Thoracic aorta (tissue), 2 donors: ENCODE data around the gene GPR3. TPM values are rescaled to one million over a fixed set of nuclear protein-coding genes. Genes with fewer than 3 reads are reported as not detected.

Source experiments
- ATAC-seq: fragments of 150-250 bp; one replicate; pipeline ENCODE4 v1.8.0; 2017; ENCODE audit warnings: low read depth; ENCODE audit not compliant: insufficient number of reproducible peaks, low FRiP score
- DNase-seq: peaks from one replicate; pipeline ENCODE4 v3.0.0-alpha.2; 2020; ENCODE audit warnings: low spot score
- H3K27ac ChIP-seq, 2 donors: fragments of 200-600 bp; sonication (generic); 1 replicate in 1 of 2; 2 replicates in 1 of 2; pipeline ENCODE4 v1.5.1; 2016; ENCODE audit warnings: mild to moderate bottlenecking in 2 of 2, moderate library complexity in 2 of 2
- H3K27me3 ChIP-seq: fragments of 200-600 bp; sonication (generic); replicated peaks from 2 replicates; pipeline ENCODE4 v1.6.0; 2016; ENCODE audit warnings: mild to moderate bottlenecking; ENCODE audit not compliant: insufficient read depth
- H3K36me3 ChIP-seq: fragments of 200-600 bp; sonication (generic); one replicate; pipeline ENCODE4 v1.5.1; 2016
- H3K4me1 ChIP-seq, 2 donors: fragments of 200-600 bp; sonication (generic); 1 replicate in 1 of 2; 2 replicates in 1 of 2; pipeline versions ENCODE4 v1.5.1 to v1.6.0; 2016; ENCODE audit warnings: low read depth in 2 of 2, mild to moderate bottlenecking in 1 of 2; ENCODE audit not compliant: control insufficient read depth in 1 of 2
- H3K4me3 ChIP-seq: fragments of 200-600 bp; sonication (generic); 2 replicates; pipeline ENCODE4 v1.5.1; 2016; ENCODE audit warnings: mild to moderate bottlenecking
- H3K9me3 ChIP-seq: fragments of 200-600 bp; sonication (generic); 2 replicates; pipeline ENCODE4 v1.5.1; 2016
- total RNA-seq, 2 donors: library from RNA; depleted of rRNA; stranded (reverse); fragments of >200 nt; gene quantifications; one replicate each; pipeline versions ENCODE4 v1.1.0 to v1.2.3, GENCODE V29; 2016
- TF ChIP-seq, protein P1 (sequence below): fragments of 200-600 bp; sonication (generic); IDR thresholded peaks from one replicate; pipeline ENCODE4 v1.5.1; 2019; ENCODE audit warnings: antibody characterized with exemption

Gene GPR3
- total RNA-seq, 2 donors from 2014 or later, result not detected

DNA sequence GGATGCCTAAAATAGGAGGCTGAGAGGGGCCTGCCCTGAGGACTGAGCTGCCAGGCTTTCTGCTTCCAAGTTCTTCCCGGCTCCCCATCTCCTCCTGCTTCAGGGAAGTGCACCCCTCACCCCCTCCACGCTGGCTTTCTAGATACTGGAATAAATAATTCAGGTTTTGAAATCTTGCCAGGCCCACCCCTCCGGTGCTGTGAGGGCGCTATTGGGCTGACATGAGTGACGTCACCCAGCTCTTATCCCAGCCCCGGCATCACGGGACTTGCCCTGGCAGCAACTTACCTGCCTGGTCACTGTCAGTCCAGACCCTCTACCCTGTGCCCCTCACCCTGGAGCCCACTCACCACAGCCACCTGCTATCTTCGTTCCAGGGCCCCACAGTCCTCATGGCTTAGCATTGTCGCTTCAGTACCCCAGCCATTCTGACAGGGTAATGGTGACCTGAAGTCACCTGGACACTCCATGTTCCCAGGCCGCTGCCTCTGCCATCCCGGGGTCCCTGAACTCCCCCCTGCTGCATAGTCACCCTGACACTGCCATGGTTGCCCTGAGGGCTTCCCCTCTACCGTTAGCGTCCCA lies 819 bp upstream of the GPR3 start:
- Histone ChIP-seq H3K27me3 (no peaks in the 10 kb centered on the region), H3K9me3 (no peaks in the 10 kb centered on the region), H3K36me3 (no peaks in the 10 kb centered on the region), H3K4me1 (peaks cover 11 to 25% of the 10 kb centered on the region in 2 donors), H3K4me3 (peak overlapping the region; percentile 77), H3K27ac (no peak overlapping the region)
- TF ChIP-seq, protein P1, sequence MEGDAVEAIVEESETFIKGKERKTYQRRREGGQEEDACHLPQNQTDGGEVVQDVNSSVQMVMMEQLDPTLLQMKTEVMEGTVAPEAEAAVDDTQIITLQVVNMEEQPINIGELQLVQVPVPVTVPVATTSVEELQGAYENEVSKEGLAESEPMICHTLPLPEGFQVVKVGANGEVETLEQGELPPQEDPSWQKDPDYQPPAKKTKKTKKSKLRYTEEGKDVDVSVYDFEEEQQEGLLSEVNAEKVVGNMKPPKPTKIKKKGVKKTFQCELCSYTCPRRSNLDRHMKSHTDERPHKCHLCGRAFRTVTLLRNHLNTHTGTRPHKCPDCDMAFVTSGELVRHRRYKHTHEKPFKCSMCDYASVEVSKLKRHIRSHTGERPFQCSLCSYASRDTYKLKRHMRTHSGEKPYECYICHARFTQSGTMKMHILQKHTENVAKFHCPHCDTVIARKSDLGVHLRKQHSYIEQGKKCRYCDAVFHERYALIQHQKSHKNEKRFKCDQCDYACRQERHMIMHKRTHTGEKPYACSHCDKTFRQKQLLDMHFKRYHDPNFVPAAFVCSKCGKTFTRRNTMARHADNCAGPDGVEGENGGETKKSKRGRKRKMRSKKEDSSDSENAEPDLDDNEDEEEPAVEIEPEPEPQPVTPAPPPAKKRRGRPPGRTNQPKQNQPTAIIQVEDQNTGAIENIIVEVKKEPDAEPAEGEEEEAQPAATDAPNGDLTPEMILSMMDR, result no peak
- ATAC-seq (no peak), DNase-seq (no peak)

DNA sequence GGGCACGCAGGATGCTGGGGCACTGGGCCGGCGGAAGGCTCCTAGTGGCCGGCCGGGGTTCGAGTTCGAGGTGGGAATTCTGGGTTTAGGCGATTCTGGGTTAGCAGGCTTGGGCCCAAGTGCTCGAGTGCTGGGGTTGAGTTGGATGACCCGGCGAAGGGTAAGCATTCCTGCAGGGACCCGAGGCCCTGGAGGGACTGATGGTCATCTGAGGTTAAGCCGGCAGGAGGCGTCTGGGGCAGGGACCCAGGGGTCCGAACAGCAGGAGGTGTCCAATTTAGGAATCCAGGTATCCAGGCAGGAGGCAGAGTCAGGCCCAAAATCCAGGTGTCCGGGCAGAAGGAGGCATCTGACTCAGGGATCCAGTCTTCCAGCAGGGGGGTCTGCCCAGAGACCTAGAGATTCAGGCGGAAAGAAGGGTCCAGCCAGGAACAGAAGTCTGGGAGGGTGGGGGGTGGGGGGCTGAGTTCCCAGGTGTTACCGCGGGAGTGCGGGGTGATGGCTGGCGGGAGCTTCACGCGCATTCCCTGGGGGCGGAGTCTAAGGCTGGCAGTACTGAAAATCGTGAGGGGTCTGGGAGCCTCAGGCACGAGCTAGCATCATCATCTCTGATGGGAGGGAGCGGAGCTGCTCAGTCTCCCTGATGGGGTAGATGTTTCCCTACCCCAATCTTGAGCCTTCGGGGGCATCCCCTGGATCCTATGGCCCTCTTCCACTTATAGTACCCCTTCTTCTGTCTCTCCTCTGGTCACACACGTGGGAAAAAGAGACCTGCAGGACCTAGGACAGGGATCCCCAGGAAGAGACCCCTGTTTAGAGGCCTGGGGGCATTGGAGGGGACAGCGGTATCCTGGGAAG lies 585 bp downstream of the GPR3 start:
- H3K36me3 ChIP-seq, result no peaks in the 10 kb centered on the region
- TF ChIP-seq, protein P1, result peak; percentile 3
- H3K4me1 ChIP-seq, result peaks cover 11 to 25% of the 10 kb centered on the region in 2 donors
- DNase-seq, result no peak
- no peaks in the 10 kb centered on the region for H3K27me3 ChIP-seq
- ATAC-seq, result peak; percentile 13
- peak overlapping the region; percentile 77 for H3K4me3 ChIP-seq
- no peaks in the 10 kb centered on the region for H3K9me3 ChIP-seq
- no peak overlapping the region for H3K27ac ChIP-seq

DNA sequence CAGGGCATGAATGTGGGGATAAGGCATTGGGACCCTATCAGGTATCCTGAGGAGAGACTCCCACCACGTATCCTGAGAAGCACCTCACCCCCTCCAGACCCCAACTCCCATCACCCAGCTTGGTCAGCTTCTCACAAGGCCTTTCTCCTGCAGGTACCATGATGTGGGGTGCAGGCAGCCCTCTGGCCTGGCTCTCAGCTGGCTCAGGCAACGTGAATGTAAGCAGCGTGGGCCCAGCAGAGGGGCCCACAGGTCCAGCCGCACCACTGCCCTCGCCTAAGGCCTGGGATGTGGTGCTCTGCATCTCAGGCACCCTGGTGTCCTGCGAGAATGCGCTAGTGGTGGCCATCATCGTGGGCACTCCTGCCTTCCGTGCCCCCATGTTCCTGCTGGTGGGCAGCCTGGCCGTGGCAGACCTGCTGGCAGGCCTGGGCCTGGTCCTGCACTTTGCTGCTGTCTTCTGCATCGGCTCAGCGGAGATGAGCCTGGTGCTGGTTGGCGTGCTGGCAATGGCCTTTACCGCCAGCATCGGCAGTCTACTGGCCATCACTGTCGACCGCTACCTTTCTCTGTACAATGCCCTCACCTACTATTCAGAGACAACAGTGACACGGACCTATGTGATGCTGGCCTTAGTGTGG lies 1.3 kb downstream of the GPR3 start:
- ATAC-seq, result no peak
- Histone ChIP-seq H3K9me3 (no peaks in the 10 kb centered on the region), H3K36me3 (no peaks in the 10 kb centered on the region), H3K27ac (no peak overlapping the region), H3K4me3 (no peak overlapping the region), H3K27me3 (no peaks in the 10 kb centered on the region), H3K4me1 (peaks cover 11 to 25% of the 10 kb centered on the region in 2 donors)
- TF ChIP-seq, protein P1, result no peak
- no peak for DNase-seq

DNA sequence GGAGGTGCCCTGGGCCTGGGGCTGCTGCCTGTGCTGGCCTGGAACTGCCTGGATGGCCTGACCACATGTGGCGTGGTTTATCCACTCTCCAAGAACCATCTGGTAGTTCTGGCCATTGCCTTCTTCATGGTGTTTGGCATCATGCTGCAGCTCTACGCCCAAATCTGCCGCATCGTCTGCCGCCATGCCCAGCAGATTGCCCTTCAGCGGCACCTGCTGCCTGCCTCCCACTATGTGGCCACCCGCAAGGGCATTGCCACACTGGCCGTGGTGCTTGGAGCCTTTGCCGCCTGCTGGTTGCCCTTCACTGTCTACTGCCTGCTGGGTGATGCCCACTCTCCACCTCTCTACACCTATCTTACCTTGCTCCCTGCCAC lies 1.8 kb downstream of the GPR3 start:
- Histone ChIP-seq H3K4me3 (no peak overlapping the region), H3K4me1 (peaks cover 11 to 25% of the 10 kb centered on the region in 2 donors), H3K36me3 (no peaks in the 10 kb centered on the region), H3K27me3 (no peaks in the 10 kb centered on the region), H3K27ac (no peak overlapping the region), H3K9me3 (no peaks in the 10 kb centered on the region)
- no peak for DNase-seq
- TF ChIP-seq, protein P1, result no peak
- ATAC-seq, result no peak

DNA sequence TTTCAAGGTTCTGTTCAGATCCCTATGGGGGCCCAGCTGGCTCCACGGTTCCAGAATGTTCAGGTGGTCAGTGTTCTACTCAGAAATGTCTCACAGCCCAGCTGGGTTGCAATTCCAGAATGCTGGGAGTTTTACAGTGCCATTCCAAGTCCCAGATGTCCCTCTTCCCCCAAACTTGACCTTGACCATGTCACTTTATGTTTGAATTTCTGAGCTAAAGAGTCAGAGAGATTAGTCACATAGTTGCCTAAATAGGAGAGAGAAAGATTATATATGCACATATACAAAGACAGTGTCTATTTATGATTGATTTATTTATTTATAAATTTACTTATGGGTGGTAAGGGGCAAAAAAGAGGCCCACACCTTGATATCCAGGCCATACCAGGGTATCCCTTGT lies 2.5 kb downstream of the GPR3 start:
- no peak overlapping the region for H3K4me3 ChIP-seq
- DNase-seq (no peak), ATAC-seq (no peak)
- TF ChIP-seq, protein P1, result no peak
- H3K4me1 ChIP-seq, result peaks cover 11 to 25% of the 10 kb centered on the region in 2 donors
- H3K36me3 ChIP-seq, result no peaks in the 10 kb centered on the region
- H3K27ac ChIP-seq, result no peak overlapping the region
- no peaks in the 10 kb centered on the region for H3K9me3 ChIP-seq
- H3K27me3 ChIP-seq, result no peaks in the 10 kb centered on the region
